ENCODE data around the gene GRK5.
A peak's percentile ranks its signal among the peaks of the same experiment; 100 is the strongest.

Gene GRK5

GRCh38 chr10:119409906-119410305, 202.5 kb downstream of the GRK5 start:
- no peak for DNase-seq

- no peak for DNase-seq
Measured at GRCh38 chr10:119410361-119411116, 203.2 kb downstream of the GRK5 start.

- DNase-seq = no peak
Measured at GRCh38 chr10:119412244-119413092, 205.1 kb downstream of the GRK5 start.

GRCh38 chr10:119413093-119413453, 205.7 kb downstream of the GRK5 start:
- no peak for DNase-seq

GRCh38 chr10:119413471-119414080, 206.2 kb downstream of the GRK5 start:
- DNase-seq = no peak

- no peak for DNase-seq
Measured at GRCh38 chr10:119414081-119414611, 206.8 kb downstream of the GRK5 start.

GRCh38 chr10:119415121-119415520, 207.8 kb downstream of the GRK5 start:
- no peak for DNase-seq

GRCh38 chr10:119415536-119416503, 208.4 kb downstream of the GRK5 start:
- no peak for DNase-seq

GRCh38 chr10:119416855-119417254, 209.5 kb downstream of the GRK5 start:
- peak; percentile 63 to 68 for DNase-seq

GRCh38 chr10:119417852-119418251, 210.5 kb downstream of the GRK5 start:
- no peak for DNase-seq

- no peak for DNase-seq
Measured at GRCh38 chr10:119418362-119418761, 211.0 kb downstream of the GRK5 start.

- DNase-seq = no peak
Measured at GRCh38 chr10:119419931-119420330, 212.6 kb downstream of the GRK5 start.

- no peak for DNase-seq
Measured at GRCh38 chr10:119420950-119421875, 213.8 kb downstream of the GRK5 start.

GRCh38 chr10:119421891-119422681, 214.7 kb downstream of the GRK5 start:
- DNase-seq = no peak

GRCh38 chr10:119422682-119423509, 215.5 kb downstream of the GRK5 start:
- no peak for DNase-seq

GRCh38 chr10:119423510-119424257, 216.3 kb downstream of the GRK5 start:
- no peak for DNase-seq

GRCh38 chr10:119424258-119424975, 217.0 kb downstream of the GRK5 start:
- DNase-seq = no peak

Measured in stimulated activated CD4-positive, alpha-beta T cell treated with anti-CD3 and anti-CD28 coated beads, Interleukin-4, amount 100 ng/mL, for 4 hours (primary cell).